Esophagus muscularis mucosa (tissue), 4 donors: ENCODE measurements around the gene MAFG.
"Not testable (repeated sequence)": the region's sequence is repeated elsewhere in the genome, so short reads cannot be mapped to it uniquely, and the experiment has no call there.

Experiments used
- CTCF ChIP-seq, 3 experiments: fragments of 200-600 bp in 2 of 3; fragments of 450-650 bp in 1 of 3; sonication (generic) in 2 of 3; IDR thresholded peaks; one replicate each; pipeline ENCODE4 v1.5.1; 2017 to 2019; ENCODE audit warnings: antibody characterized with exemption in 3 of 3, mild to moderate bottlenecking in 2 of 3, moderate library complexity in 1 of 3
- EP300 ChIP-seq: sonication (generic); formaldehyde crosslinking; IDR thresholded peaks from one replicate; pipeline ENCODE4 v1.6.1; 2017; ENCODE audit warnings: antibody characterized with exemption
- POLR2A ChIP-seq: fragments of 450-650 bp; IDR thresholded peaks from one replicate; pipeline ENCODE4 v1.6.1; 2017; ENCODE audit warnings: antibody characterized with exemption, moderate library complexity, mild to moderate bottlenecking, low read depth

- TF ChIP-seq CTCF (IDR thresholded peaks at IDR 0.05); EP300; POLR2A: not testable (repeated sequence)
Measured at GRCh38 chr17:81918333-81918669, 9.2 kb downstream of the MAFG start.
